ENCODE measurements around the gene QRFP. TPM values are rescaled to one million over a fixed set of nuclear protein-coding genes. Genes with fewer than 3 reads are reported as not detected.

The QRFP gene
- total RNA-seq, 1 experiment from 2014 or later = not detected

- Histone ChIP-seq H4K8ac (replicated peaks; ENCODE audit: insufficient read length, low read depth, low read length) (no peak overlapping the region), H3K23me2 (ENCODE audit: insufficient read length, low read depth, low read length, poor library complexity, severe bottlenecking) (no peaks in the 10 kb centered on the region), H3K56ac (ENCODE audit: insufficient read length, low read depth, low read length) (no peak overlapping the region), H3T11ph (ENCODE audit: low read length) (no peak overlapping the region), H2AFZ (ENCODE audit: low read length) (no peak overlapping the region), H3K9ac (ENCODE audit: extremely low read depth, insufficient read length, low read length) (no peak overlapping the region), H3K27me3 (ENCODE audit: insufficient read depth, low read length) (no peaks in the 10 kb centered on the region), H3K23ac (ENCODE audit: insufficient read length, low read depth, low read length) (no peak overlapping the region), H3K14ac (ENCODE audit: insufficient read depth, low read length) (no peak overlapping the region), H4K91ac (ENCODE audit: insufficient read length, low read depth, low read length) (no peak overlapping the region), H2AK5ac (ENCODE audit: insufficient read length, low read length) (no peak overlapping the region), H3K79me2 (ENCODE audit: insufficient read depth, low read length) (peaks cover 2% of the 10 kb centered on the region), H2BK15ac (ENCODE audit: low read depth, low read length) (no peak overlapping the region), H3K27ac (ENCODE audit: insufficient read length, low read depth, low read length) (no peak overlapping the region), H3K79me1 (ENCODE audit: insufficient read depth, low read depth, low read length, poor library complexity, severe bottlenecking) (no peaks in the 10 kb centered on the region), H2BK12ac (ENCODE audit: insufficient read length, low read depth, low read length) (no peak overlapping the region), H2BK5ac (ENCODE audit: insufficient read length, low read length) (no peak overlapping the region), H3K4me1 (ENCODE audit: insufficient read depth, low read length) (0 out of 2 replicates have a peak, but pooled peaks cover 2% of the 10 kb centered on the region), H4K20me1 (ENCODE audit: control insufficient read depth, insufficient read depth, insufficient read length) (no peaks in the 10 kb centered on the region), H3K18ac (ENCODE audit: insufficient read length, low read depth, low read length) (no peak overlapping the region), H3K4ac (ENCODE audit: low read depth, low read length) (no peak overlapping the region), H3K9me3 (ENCODE audit: control insufficient read depth, low read depth, low read length) (no peaks in the 10 kb centered on the region), H4K5ac (ENCODE audit: insufficient read length, low read depth, low read length) (no peak overlapping the region), H2BK20ac (ENCODE audit: low read depth, low read length, poor library complexity, severe bottlenecking) (no peak overlapping the region), H2BK120ac (ENCODE audit: low read depth, low read length, poor library complexity, severe bottlenecking) (no peak overlapping the region), H3K4me2 (ENCODE audit: insufficient read depth, insufficient read length, low read length) (no peak overlapping the region)
- H3K27ac Mint-ChIP-seq = peak overlapping the region in 2 of 3 experiments; percentile 66 to 88; a peak in 4 of 7 replicates
- no CpG with 5 or more reads among the region's 23 CpGs for WGBS (ENCODE audit: extremely low coverage, insufficient read length, low lambda C conversion rate)
- TF ChIP-seq CTCF (conservative IDR thresholded peaks at IDR 0.05) = no peak
- no peaks in the 10 kb centered on the region for H3K27me3 Mint-ChIP-seq (ENCODE audit: low read depth)
- no peak for DNase-seq
- no peaks in the 10 kb centered on the region for H3K9me3 Mint-ChIP-seq
- peaks cover 10 to 20% of the 10 kb centered on the region in 2 experiments; a peak in 3 of 4 replicates for H3K4me1 Mint-ChIP-seq
- no peak overlapping the region for H3K4me3 Mint-ChIP-seq
- H3K36me3 Mint-ChIP-seq (ENCODE audit: insufficient read depth in 1 of 3, low read depth in 3 of 3) = peaks cover 11 to 38% (median 32%) of the 10 kb centered on the region in 3 experiments; a peak in 6 of 7 replicates
Measured at GRCh38 chr9:130862747-130863146, 33.9 kb downstream of the QRFP start.
